Measurements from ENCODE around the gene LNPEP.

- no peak for TF ChIP-seq EZH2 (IDR thresholded peaks at IDR 0.05; ENCODE audit: low read depth)
- TF ChIP-seq, protein P1, sequence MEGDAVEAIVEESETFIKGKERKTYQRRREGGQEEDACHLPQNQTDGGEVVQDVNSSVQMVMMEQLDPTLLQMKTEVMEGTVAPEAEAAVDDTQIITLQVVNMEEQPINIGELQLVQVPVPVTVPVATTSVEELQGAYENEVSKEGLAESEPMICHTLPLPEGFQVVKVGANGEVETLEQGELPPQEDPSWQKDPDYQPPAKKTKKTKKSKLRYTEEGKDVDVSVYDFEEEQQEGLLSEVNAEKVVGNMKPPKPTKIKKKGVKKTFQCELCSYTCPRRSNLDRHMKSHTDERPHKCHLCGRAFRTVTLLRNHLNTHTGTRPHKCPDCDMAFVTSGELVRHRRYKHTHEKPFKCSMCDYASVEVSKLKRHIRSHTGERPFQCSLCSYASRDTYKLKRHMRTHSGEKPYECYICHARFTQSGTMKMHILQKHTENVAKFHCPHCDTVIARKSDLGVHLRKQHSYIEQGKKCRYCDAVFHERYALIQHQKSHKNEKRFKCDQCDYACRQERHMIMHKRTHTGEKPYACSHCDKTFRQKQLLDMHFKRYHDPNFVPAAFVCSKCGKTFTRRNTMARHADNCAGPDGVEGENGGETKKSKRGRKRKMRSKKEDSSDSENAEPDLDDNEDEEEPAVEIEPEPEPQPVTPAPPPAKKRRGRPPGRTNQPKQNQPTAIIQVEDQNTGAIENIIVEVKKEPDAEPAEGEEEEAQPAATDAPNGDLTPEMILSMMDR (conservative IDR thresholded peaks at IDR 0.05) = no peak
Observed at GRCh38 chr5:96945144-96945897, 9.4 kb downstream of the LNPEP start.
